ENCODE results near the gene PRAMEF8.
"Not testable (repeated sequence)": the region's sequence is repeated elsewhere in the genome, so short reads cannot be mapped to it uniquely, and the experiment has no call there.

The PRAMEF8 gene

DNA sequence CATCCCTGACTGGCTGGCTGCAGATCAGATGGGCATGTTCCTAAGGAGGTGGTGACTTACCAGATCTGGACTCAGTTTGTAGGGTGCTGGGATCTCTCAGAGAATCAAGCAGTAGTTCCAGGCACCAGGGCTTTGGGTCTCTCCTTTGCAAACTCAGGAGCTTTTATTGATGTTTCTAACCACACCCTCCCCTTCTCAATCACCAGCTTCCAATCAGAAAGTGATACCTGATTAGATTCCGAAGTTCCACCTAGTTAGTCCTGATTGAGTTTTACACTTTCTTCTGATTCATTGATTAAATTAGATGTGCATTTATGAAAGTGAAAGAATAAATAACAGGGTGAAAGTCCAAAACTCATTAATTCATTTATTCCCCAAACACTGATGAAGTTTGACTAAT lies at the start of gene PRAMEF8:
PRAMEF8 (minus strand) TSS at position 101 of the 400 bp plus-strand sequence. CDS start 1,046 bp downstream, outside the sequence.
- not testable (repeated sequence) for DNase-seq (ENCODE audit: low read depth in 2 of 2)

DNA sequence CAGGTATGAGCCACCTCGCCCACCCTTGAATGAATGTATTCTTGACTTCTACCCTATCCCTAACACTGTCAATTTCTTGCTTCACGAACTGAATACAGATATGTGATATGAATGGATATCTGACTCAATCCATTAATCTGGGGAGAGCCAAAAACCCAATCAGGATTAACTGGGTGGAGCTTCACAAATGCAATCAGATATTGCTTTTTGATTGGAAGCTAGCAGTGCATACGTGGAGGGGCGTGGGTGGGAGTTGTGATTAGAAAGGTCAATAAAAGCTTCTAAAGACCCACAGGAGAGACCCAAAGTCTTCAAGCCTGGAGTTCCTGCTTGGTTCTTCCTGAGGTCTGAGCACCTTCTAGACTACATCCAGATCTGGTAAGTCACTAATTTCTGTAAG lies 30.3 kb upstream of the PRAMEF8 start, which contains the start of gene PRAMEF15:
PRAMEF15 (plus strand) TSS at position 301 of the 400 bp plus-strand sequence. CDS start 2,827 bp downstream, outside the sequence.
- DNase-seq (ENCODE audit: low read depth in 2 of 2), result not testable (repeated sequence)

DNA sequence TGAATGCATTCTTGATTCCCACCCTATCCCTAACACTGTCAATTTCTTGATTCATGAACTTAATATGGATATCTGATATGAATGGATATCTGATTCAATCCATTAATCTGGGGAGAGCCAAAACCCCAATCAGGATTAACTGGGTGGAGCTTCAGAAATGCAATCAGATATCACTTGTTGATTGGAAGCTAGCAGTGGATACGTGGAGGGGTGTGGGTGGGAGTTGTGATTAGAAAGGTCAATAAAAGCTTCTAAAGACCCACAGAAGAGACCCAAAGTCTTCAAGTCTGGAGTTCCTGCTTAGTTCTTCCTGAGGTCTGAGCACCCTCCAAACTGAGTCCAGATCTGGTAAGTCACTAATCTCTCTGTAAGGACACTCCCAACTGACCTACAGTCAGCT lies 18.3 kb upstream of the PRAMEF8 start, which contains the start of gene PRAMEF33:
PRAMEF33 (plus strand) TSS at position 301 of the 400 bp plus-strand sequence. CDS start 2,416 bp downstream, outside the sequence.
- not testable (repeated sequence) for DNase-seq (ENCODE audit: low read depth in 2 of 2)

DNA sequence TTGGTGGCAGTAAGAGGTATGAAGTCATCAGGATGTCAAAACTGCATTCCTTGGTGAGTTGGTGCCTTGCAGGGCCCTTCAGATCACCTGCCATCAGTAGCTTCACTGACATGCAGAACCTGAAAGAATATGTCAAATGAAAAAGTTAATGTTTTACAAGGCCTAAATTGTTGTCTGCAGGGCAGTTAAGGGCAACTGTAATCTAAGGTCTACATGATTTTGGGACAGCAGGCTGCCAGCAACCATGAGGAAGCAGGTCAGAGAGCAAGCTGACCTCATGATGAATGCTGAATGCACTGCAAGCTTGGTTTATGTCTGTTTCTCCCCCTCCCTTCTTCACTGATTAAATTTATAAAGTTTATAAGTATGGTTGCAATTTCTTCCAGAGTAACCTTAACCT lies 17.3 kb upstream of the PRAMEF8 start:
- not testable (repeated sequence) for DNase-seq (ENCODE audit: low read depth in 2 of 2)

DNA sequence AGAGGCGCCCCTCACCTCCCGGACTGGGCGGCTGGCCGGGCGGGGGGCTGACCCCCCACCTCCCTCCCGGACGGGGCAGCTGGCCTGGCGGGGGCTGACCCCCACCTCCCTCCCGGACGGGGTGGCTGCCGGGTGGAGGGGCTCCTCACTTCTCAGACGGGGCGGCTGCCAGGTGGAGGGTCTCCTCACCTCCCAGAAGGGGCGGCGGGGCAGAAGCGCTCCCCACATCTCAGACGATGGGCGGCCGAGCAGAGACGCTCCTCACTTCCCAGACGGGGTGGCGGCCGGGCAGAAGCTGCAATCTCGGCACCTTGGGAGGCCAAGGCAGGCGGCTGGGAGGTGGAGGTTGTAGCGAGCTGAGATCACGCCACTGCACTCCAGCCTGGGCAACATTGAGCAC lies 13.8 kb upstream of the PRAMEF8 start:
- not testable (repeated sequence) for DNase-seq (ENCODE audit: low read depth in 2 of 2)

DNA sequence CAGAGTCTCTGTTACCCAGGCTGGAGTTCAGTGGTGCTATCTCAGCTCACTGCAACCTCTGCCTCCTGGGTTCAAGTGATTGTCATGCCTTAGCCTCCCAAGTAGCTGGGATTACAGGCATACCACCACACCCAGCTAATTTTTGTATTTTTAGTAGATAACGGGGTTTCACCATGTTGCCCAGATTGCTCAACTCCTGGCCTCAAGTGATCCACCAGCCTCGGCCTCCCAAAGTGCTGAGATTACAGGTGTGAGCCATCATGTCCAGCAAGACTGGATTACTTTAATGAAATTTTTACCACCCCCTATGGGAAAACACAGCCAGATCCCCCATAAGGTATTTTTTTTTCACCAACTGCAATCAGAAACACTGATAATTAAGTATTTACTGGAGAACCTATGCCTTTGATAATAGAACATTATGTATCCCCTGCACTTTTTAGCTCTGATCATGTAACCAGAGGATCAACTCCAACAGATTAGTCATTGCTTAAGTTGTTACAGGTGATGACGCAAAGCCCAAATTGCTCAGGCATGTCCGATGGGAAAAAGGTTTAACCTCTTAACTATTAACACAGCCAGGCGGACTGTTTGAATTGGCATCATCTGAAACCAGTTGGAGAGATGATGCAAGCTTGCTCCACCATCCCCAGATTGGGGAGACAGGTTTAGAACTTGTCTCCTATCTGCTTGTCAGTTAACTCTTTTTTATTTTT lies 12.4 kb upstream of the PRAMEF8 start:
- not testable (repeated sequence) for DNase-seq (ENCODE audit: low read depth in 2 of 2)

DNA sequence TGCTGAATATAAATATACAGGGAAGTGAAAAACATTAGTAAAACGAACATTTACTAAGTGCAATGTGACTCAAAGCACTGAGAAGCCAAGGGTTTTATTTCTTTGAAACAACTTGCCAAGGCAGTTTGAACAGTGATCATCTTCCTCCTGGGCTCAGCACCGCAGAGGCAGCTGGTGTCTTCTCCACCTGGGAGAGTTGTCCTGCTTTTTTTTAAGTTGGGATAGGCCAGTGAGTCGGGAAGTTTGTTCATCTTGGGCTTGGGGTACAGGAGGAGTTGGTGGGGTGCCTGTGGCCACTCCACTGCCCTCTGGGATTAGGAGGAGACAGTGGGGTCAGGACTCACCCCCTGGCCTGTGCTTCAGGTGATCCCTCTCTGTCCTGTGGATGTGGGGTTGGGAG lies 4.1 kb upstream of the PRAMEF8 start:
- not testable (repeated sequence) for DNase-seq (ENCODE audit: low read depth in 2 of 2)

DNA sequence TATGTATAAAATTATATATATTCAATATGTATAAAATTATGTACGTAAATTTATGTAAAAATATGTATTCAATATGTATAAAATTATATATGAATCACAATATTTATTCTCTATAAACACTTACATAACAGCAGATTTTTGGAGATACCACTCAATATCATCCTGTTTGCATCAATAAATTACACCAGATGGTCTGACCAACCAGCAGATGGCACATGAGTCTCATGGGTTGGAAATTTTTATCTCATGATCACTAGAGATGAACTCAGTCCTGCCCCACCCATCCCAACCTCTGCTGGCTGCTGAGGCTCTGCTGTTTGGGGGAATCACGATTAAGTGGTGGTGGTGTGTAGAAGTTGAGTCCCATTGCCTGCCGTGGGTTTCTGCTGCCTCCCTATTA lies 5.3 kb downstream of the PRAMEF8 start:
- DNase-seq (ENCODE audit: low read depth in 2 of 2), result not testable (repeated sequence)

DNA sequence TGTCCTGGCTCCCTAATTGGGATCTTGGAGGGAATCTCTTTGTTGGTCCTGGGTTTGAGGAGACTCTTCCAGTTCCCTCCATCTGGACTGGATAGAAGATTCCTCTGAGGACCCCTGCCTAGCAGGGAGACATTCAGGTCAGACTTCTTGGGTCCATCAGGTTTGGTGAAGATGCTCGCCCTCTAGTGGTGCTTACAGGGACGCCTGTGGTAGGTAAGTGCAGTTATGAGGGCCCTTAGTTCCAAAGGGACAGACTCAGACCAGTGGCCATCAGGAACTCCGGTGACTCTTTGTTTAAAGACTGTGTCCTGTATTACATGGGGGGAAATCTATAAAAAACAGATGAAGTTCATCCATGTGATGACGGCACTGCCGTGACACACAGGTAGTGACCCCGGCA lies 7.9 kb downstream of the PRAMEF8 start:
- not testable (repeated sequence) for DNase-seq (ENCODE audit: low read depth in 2 of 2)

DNA sequence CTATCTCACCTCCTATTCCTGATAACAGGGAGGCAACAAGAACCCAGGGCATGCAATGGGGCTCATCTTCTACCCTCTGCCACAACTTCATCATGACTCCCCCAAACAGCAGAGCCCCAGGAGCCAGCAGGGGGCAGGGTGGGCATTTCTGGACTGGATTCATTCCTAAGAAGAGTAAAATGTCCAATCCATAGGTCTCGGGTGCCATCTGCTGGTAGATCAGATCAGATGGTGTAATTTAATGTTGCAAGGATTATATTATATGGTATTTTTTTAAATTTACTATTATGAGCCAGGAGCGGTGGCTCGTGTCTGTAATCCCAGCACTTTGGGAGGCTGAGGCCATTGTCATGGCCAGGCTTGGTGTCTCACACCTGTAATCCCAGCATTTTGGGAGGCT lies 19.8 kb downstream of the PRAMEF8 start:
- DNase-seq (ENCODE audit: low read depth in 2 of 2), result not testable (repeated sequence)

DNA sequence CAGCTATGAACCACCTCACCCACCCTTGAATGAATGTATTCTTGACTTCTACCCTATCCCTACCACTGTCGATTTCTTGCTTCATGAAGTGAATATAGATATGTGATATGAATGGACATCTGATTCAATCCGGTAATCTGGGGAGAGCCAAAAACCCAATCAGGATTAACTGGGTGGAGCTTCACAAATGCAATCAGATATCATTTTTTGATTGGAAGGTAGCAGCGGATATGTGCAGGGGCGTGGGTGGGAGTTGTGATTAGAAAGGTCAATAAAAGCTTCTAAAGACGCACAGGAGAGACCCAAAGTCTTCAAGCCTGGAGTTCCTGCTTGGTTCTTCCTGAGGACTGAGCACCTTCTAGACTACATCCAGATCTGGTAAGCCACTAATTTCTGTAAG lies 31.0 kb downstream of the PRAMEF8 start, which contains the start of gene PRAMEF5:
PRAMEF5 (plus strand) TSS at position 301 of the 400 bp plus-strand sequence. CDS start 5,071 bp downstream, outside the sequence.
- DNase-seq (ENCODE audit: low read depth in 2 of 2), result not testable (repeated sequence)

DNA sequence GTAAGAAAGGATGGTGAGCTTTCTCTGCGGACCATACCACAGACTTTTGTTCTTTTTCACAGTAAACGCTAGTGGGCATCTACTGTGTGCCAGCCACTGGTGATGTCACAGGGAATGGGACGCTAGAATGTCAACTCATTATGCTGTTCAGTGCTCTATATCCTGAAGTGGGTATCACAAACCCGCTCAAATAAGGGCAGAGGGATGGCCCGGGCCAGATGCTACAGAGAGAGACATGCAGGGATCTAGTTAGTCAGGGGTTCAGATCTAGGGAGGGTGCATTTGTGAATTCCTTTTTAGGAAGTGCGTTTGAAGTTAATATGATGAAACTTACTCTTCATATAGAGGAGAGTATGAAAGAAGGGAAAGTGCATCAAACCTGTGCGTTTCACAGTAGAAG lies 37.8 kb downstream of the PRAMEF8 start:
- DNase-seq (ENCODE audit: low read depth in 2 of 2), result not testable (repeated sequence)

DNA sequence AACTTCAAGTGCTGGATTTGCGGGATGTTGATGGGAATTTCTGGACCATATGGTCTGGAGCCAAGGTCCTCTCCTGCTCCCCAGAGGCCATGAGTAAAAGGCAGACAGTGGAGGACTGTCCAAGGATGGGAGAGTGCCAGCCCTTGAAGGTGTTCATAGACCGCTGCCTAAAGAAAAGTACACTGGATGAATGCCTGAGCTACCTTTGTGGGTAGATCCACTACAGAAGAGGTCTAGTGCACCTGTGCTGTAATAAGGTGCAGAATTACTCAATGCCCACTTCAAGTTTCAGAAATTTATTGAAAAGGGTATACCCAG lies 38.4 kb downstream of the PRAMEF8 start:
- DNase-seq (ENCODE audit: low read depth in 2 of 2), result not testable (repeated sequence)

DNA sequence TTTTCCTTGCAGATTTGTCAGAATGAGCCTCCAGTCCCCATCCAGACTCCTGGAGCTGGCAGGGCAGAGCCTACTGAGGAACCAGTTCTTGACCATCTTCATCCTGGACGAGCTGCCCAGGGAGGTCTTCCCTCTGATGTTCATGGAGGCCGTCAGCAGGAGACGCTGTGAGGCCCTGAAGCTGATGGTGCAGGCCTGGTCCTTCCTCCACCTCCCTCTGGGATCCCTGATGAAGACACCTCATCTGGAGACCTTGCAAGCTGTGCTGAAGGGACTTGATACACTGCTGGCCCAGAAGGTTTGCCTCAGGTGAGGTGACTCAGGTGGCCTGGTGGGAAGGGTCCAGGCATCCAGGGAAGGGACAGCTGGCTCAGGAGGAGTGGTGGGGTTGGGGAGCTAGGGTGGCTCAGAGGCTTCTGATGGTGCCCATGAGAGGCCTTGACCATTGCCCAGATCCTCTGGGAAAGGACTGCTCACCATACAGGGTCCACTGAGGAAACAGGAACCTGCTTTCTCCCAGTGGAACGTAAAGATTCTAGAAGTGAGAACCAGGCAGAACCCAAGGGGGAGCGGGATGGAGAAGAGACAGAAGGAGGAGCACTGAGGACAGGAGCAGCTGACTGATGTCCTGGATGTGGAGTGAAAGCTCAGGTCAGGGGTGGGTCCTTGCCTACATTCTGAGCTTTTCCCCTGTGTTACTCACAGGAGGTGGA lies 38.9 kb downstream of the PRAMEF8 start:
- not testable (repeated sequence) for DNase-seq (ENCODE audit: low read depth in 2 of 2)

DNA sequence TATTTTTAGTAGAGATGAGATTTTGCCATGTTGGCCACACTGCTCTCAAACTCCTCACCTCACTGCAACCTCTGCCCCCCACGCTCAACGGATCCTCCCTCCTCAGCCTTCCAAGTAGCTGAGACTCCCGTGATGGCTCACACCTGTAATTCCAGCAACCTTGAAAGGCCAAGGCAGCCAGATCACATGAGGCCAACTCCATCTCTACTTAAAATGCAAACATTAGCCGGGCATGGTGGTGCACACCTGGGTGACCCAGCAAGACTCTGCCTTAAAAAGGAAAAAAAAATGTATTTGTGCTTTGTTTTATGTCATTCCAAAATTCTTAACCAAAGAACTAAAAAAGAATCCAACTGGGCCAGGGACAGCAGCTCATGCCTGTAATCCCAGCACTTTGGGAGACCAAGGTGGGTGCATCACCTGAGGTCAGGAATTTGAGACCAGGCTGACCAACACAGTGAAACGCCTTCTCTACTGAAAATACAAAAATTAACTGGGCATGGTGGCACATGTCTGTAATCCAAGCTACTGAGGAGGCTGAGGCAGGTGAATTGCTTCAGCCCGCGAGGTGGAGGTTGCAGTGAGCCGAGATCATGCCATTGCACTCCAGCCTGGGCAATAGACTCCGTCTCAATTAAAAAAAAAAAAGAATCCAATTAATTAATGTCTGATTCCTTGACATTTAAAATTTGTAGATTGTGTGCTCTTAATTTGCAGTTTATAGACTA lies 41.2 kb downstream of the PRAMEF8 start:
- DNase-seq (ENCODE audit: low read depth in 2 of 2), result not testable (repeated sequence)

DNA sequence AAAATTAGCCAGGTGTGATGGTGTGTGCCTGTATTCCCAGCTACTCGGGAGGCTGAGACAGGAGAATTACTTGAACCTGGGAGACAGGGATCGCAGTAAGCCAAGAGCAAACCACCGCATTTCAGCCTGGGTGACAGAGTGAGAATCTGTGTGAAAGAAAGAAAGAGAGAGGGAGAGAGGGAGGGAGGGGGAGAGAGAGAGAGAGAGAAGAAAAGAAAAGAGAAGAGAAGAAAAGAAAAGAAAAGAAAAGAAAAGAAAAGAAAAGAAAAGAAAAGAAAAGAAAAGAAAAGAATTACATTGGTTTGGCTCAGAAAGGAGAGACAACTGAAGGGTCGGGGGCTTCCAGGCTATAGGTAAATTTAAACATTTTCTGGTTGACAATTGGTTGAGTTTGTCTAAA lies 45.3 kb downstream of the PRAMEF8 start:
- not testable (repeated sequence) for DNase-seq (ENCODE audit: low read depth in 2 of 2)

DNA sequence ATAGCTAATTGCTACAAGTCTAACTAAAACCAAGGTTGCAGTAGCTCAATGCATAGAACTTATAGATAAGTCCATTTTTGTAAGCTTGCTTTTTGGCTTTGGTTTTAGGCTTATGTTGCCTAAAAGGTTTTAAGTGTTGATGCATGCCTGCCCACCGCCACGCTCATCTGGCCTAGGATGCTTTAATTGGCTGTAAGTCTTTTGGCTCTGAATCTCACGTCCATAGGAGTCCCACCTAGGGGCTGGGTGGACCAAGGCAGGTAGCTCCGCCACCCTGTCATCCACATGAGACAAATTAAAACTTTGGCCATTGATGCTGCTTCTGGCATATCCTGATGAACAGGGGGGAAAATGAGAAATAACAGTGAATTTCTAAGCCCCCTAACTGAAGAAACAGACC lies 47.4 kb downstream of the PRAMEF8 start:
- not testable (repeated sequence) for DNase-seq (ENCODE audit: low read depth in 2 of 2)

DNA sequence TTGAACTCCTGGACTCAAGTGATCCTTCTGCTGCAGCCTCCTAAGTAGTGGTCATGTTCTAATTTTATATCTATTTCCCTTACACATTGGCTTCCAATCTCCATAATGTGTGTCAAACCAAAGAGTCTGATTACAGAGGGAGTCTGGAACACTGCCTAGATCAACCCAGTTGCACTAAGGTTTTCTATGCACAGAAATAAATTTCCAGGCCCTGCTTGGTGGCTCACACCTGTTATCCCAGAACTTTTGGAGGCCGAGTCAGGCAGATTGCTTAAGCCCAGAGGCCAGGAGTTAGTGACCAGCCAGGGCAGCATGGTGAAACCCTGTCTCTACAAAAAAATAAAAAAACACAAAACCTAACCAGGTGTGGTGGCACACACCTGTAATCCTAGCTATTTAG lies 50.9 kb downstream of the PRAMEF8 start:
- DNase-seq (ENCODE audit: low read depth in 2 of 2), result not testable (repeated sequence)

DNA sequence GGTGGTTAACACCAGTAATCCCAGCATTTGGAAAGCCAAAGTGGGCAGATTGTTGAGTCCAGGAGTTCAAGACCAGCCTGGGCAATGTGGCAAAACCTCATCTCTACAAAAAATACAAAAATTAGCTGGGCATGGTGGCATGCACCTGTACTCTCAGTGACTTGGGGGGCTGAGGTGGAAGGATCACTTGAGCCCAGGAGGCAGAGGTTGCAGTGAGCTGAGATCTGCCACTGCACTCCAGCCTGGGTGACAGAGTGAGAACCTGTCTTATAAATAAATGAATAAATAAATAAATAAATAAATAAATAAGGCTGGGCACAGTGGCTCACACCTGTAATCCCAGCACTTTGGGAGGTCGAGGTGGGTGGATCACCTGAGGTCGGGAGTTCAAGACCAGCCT lies 52.9 kb downstream of the PRAMEF8 start:
- DNase-seq (ENCODE audit: low read depth in 2 of 2), result not testable (repeated sequence)

Measured in activated CD8-positive, alpha-beta memory T cell treated with anti-CD3 and anti-CD28 coated beads for 4 hours (primary cell).